ENCODE results near the gene MEIS3.

MEIS3 gene

GRCh38 chr19:47419030-47419783 is at the start of gene MEIS3:
Gene MEIS3, minus strand, starts transcription at chr19:47419527. Its CDS starts 446 bp downstream, at chr19:47419081.
- no peak for FAIRE-seq
- TF ChIP-seq POLR2A (IDR thresholded peaks at IDR 0.05; ENCODE audit: low read depth, low read length) = 0 out of 2 replicates have a peak, but pooled peaks have one; percentile 22
- no peak for DNase-seq (ENCODE audit: insufficient read length, low spot score)

GRCh38 chr19:47467914-47468313 is 48.6 kb upstream of the MEIS3 start:
- no peak for TF ChIP-seq POLR2A (IDR thresholded peaks at IDR 0.05; ENCODE audit: low read depth, low read length)
- DNase-seq (ENCODE audit: insufficient read length, low spot score) = no peak
- FAIRE-seq = no peak

DNA sequence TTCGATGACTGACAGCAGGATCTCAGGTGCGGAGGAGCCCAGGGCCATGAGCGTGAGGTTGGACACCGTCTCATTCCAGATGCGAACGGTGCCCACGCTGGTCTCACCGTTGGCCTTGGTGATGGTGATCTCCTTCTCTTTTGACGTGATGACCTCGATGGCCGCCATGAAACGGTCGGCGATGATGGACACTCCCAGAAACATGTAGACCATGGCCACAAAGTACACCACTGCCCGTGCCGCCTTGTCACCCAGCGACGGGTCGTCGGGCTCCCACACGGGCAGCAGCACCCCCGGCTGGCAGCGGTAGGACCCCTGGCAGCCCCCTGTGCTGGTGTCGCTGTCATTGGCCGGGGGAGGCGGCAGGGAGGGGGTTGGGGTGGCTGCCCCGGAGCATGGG is 46.6 kb upstream of the MEIS3 start:
- no peak for FAIRE-seq

DNA sequence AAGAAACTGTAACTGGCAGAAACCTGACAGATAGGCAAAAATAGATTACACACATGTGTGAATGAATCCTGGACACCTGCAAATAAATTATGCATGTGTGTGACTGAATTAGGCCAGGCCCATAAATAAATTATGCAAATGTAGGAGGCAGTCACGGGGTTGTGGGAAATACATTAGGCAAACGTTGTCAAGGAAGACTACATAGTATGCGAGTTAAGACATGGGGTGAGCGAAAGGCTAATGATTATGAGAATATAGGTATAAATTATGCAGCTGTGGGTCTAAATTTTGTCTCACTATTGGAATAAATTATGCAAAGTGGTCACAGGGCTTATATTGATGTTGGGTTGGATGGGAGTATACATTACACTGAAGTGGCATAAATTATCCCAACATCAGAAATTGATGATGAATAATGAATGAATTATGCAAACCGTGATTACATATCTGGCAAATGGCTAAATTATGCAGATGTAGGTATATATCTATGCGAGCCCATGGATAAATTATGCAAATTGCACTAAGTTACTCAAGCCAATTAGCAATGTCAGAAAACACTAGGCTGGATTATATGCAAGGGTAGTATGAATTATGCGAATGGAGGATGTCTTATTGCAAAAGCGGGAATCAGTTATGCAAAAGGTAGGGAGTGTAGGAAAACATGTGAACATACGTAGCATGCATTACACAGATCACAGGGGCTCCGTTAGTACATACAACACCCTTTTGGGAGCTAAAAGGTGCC is 45.5 kb upstream of the MEIS3 start:
- FAIRE-seq (no peak), DNase-seq (ENCODE audit: insufficient read length, low spot score) (no peak)
- TF ChIP-seq POLR2A (IDR thresholded peaks at IDR 0.05; ENCODE audit: low read depth, low read length) = no peak

More for the DNA sequence above, 46.6 kb upstream of the MEIS3 start:
- no peak for DNase-seq (ENCODE audit: insufficient read length, low spot score)
- no peak for TF ChIP-seq POLR2A (IDR thresholded peaks at IDR 0.05; ENCODE audit: low read depth, low read length)

DNA sequence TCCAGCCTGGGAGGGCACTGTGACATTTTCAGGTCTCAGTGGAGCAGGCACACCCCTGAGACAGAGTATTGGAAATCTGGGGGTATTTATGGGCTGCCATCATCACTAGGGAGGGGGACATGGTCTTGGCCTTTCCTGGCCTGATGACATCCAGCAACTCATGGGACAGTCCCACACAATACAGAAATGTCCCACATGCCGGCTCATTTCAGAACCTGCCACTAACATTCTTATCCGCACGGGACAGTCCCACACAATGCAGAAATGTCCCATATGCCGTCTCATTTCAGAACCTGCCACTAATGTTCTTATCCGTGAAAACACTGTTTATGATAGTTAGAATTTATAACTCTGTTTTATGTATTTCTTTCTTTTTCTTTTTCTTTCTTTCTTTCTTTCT is 42.5 kb upstream of the MEIS3 start:
- DNase-seq (ENCODE audit: insufficient read length, low spot score) (no peak), FAIRE-seq (no peak)
- no peak for TF ChIP-seq POLR2A (IDR thresholded peaks at IDR 0.05; ENCODE audit: low read depth, low read length)

DNA sequence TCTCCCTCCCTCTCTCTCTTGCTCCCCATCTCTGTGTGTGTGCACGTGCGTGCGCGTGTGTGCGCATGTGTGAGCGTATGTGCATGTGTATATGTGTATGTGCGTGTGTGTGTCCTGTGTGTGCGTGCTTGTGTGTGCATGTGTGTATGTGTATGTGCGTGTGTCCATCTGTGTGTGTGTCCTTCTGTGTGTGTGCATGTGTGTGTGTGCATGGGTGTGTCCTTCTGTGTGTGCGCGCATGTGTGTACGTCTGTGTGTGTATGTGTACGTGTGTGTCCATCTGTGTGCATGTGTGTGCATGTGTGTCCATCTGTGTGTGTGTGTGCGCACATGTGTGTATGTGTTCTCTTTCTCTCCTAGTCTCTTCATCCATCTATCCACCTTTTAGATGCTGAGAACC is 40.1 kb upstream of the MEIS3 start:
- FAIRE-seq (no peak), DNase-seq (ENCODE audit: insufficient read length, low spot score) (no peak)
- TF ChIP-seq POLR2A (IDR thresholded peaks at IDR 0.05; ENCODE audit: low read depth, low read length) = no peak

DNA sequence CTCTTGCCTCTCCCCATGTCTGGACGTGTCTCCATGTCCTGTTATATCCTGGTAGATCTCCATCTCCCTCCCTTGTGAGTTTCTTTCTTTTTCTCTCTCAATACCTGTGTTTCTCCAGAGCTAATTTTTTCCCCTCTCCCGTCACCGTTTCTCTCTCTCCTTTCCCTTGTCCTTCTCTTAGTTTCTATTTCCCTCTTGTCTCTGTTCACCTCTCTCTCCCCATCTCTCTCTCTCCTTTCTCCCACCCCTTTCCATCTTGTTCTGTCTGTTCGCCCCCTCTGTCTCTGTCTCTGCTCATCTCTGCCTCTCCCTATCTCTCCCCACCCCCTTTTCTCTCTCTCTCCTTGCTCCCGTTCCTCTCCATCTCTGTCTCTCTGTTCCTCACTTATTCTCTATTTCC is 39.3 kb upstream of the MEIS3 start:
- no peak for DNase-seq (ENCODE audit: insufficient read length, low spot score)
- TF ChIP-seq POLR2A (IDR thresholded peaks at IDR 0.05; ENCODE audit: low read depth, low read length) = no peak
- no peak for FAIRE-seq

GRCh38 chr19:47456721-47457474 is 37.6 kb upstream of the MEIS3 start:
- FAIRE-seq = no peak
- DNase-seq (ENCODE audit: insufficient read length, low spot score) = no peak

DNA sequence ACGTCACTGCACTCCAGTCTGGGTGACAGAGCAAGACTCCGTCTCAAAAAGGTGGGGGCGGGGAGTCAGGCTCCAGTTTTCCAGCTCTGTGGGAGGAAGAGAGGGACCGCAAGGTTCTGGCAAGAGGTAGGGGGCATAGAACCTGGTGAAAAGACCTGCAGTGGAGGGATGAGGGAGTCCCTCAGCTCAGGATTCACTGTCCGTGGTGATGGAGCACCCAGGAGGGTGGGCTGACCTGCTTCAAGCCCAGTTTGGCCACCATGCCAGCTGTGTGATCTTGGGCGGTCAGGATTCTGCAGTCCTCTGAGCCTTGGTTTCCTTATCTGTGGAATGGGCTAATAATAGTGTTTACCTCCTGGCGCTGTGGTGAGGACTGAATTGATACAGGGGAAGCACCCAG is 31.2 kb upstream of the MEIS3 start:
- no peak for FAIRE-seq
- no peak for DNase-seq (ENCODE audit: insufficient read length, low spot score)
- no peak for TF ChIP-seq POLR2A (IDR thresholded peaks at IDR 0.05; ENCODE audit: low read depth, low read length)

More at GRCh38 chr19:47456721-47457474, 37.6 kb upstream of the MEIS3 start:
- TF ChIP-seq POLR2A (IDR thresholded peaks at IDR 0.05; ENCODE audit: low read depth, low read length) = no peak

- no peak for FAIRE-seq
- TF ChIP-seq POLR2A (IDR thresholded peaks at IDR 0.05; ENCODE audit: low read depth, low read length) = no peak
- no peak for DNase-seq (ENCODE audit: insufficient read length, low spot score)
Measured at GRCh38 chr19:47448360-47448727, 29.0 kb upstream of the MEIS3 start.

GRCh38 chr19:47447470-47448359 is 28.4 kb upstream of the MEIS3 start:
- FAIRE-seq = no peak
- TF ChIP-seq POLR2A (IDR thresholded peaks at IDR 0.05; ENCODE audit: low read depth, low read length) = no peak
- no peak for DNase-seq (ENCODE audit: insufficient read length, low spot score)

GRCh38 chr19:47446534-47447469 is 27.5 kb upstream of the MEIS3 start:
- FAIRE-seq (no peak), DNase-seq (ENCODE audit: insufficient read length, low spot score) (no peak)
- TF ChIP-seq POLR2A (IDR thresholded peaks at IDR 0.05; ENCODE audit: low read depth, low read length) = no peak

Measured in H54 (cell line).